DMS114 treated with DMSO at 0.1 percent for 48 hours (cell line): ENCODE data around the gene TTC31.

Source experiments
- DNase-seq: peaks from one replicate; lab custom pipeline; 2025; ENCODE audit not compliant: unreplicated experiment; lab: John Stamatoyannopoulos, UW

The TTC31 gene

GRCh38 chr2:74503506-74504475 is 20.9 kb downstream of the TTC31 start:
- DNase-seq = no peak

GRCh38 chr2:74504591-74504990 is 21.7 kb downstream of the TTC31 start:
- no peak for DNase-seq

- no peak for DNase-seq
Measured at GRCh38 chr2:74505448-74506246, 22.8 kb downstream of the TTC31 start.

GRCh38 chr2:74507145-74507925 is 24.5 kb downstream of the TTC31 start, which contains the start of gene PCGF1:
Gene PCGF1, minus strand, starts transcription at chr2:74507695. Its CDS starts 27 bp downstream, at chr2:74507668.
- peak; percentile 96 for DNase-seq

GRCh38 chr2:74507926-74508520 is 25.1 kb downstream of the TTC31 start:
- DNase-seq = no peak

- DNase-seq = no peak
Measured at GRCh38 chr2:74510272-74510671, 27.4 kb downstream of the TTC31 start.

- DNase-seq = no peak
Measured at GRCh38 chr2:74511104-74511989, 28.5 kb downstream of the TTC31 start.

- no peak for DNase-seq
Measured at GRCh38 chr2:74512744-74513604, 30.1 kb downstream of the TTC31 start.

- no peak for DNase-seq
Measured at GRCh38 chr2:74513605-74514367, 30.9 kb downstream of the TTC31 start.

- DNase-seq = no peak
Measured at GRCh38 chr2:74514368-74515270, 31.7 kb downstream of the TTC31 start, which contains the start of gene TLX2. Gene TLX2, plus strand, starts transcription at chr2:74514450. Its CDS starts 357 bp downstream, at chr2:74514807.

- DNase-seq = no peak
Measured at GRCh38 chr2:74515271-74515980, 32.5 kb downstream of the TTC31 start.

- DNase-seq = no peak
Measured at GRCh38 chr2:74515981-74516633, 33.2 kb downstream of the TTC31 start.

GRCh38 chr2:74516650-74517049 is 33.8 kb downstream of the TTC31 start:
- no peak for DNase-seq

GRCh38 chr2:74522516-74522915 is 39.6 kb downstream of the TTC31 start:
- DNase-seq = no peak

- no peak for DNase-seq
Measured at GRCh38 chr2:74524005-74524404, 41.1 kb downstream of the TTC31 start.
